GM12891 (cell line): ENCODE data around the gene CCDC178.

Source experiments
- POLR2A ChIP-seq: IDR thresholded peaks from 2 replicates; pipeline ENCODE4 v1.6.1; 2011; ENCODE audit warnings: low read depth, low read length, control low read depth
- POLR2AphosphoS5 ChIP-seq: IDR thresholded peaks from 2 replicates; pipeline ENCODE4 v1.6.1; 2011; ENCODE audit warnings: low read depth, low read length, control low read depth

- no peak for TF ChIP-seq POLR2AphosphoS5
- TF ChIP-seq POLR2A, result no peak
Measured at GRCh38 chr18:33375829-33376228, 64.7 kb downstream of the CCDC178 start.
